Aorta (tissue), 5 donors: ENCODE data around the gene MYH2. TPM values are rescaled to one million over a fixed set of nuclear protein-coding genes. Genes with fewer than 3 reads are reported as not detected.
"Not testable (repeated sequence)": the region's sequence is repeated elsewhere in the genome, so short reads cannot be mapped to it uniquely, and the experiment has no call there.

Experiments
- ATAC-seq: fragments of 200-7000 bp; cut with Tn5 transposase; one replicate; pipeline ENCODE4 v1.9.1; 2022; ENCODE audit warnings: moderate library complexity; ENCODE audit not compliant: low FRiP score
- DNase-seq, 2 donors: peaks; one replicate each; pipeline ENCODE4 v3.0.0-alpha.2; 2020
- H3K27ac ChIP-seq, 2 donors: one replicate each; pipeline ENCODE4 v1.5.1; 2013; ENCODE audit warnings: low read length in 2 of 2, mild to moderate bottlenecking in 2 of 2, moderate library complexity in 2 of 2, control low read depth in 1 of 2, inconsistent platforms in 1 of 2, low read depth in 1 of 2
- H3K27me3 ChIP-seq, 2 donors: one replicate each; pipeline ENCODE4 v1.6.1; 2013; ENCODE audit warnings: control low read depth in 1 of 2, low read length in 1 of 2, mild to moderate bottlenecking in 1 of 2, moderate library complexity in 1 of 2; ENCODE audit not compliant: insufficient read depth in 2 of 2, control insufficient read depth in 1 of 2
- H3K36me3 ChIP-seq, 2 donors: one replicate each; pipeline ENCODE4 v1.6.1; 2013; ENCODE audit warnings: control low read depth in 1 of 2, low read length in 1 of 2, mild to moderate bottlenecking in 1 of 2; ENCODE audit not compliant: insufficient read depth in 2 of 2, control insufficient read depth in 1 of 2
- H3K4me1 ChIP-seq, 2 donors: one replicate each; pipeline ENCODE4 v1.6.1; 2013; ENCODE audit warnings: low read length in 2 of 2, control low read depth in 1 of 2, mild to moderate bottlenecking in 1 of 2, moderate library complexity in 1 of 2; ENCODE audit not compliant: insufficient read depth in 2 of 2, control insufficient read depth in 1 of 2
- H3K4me3 ChIP-seq, 2 donors: one replicate each; pipeline ENCODE4 v1.5.1; 2013; ENCODE audit warnings: low read length in 2 of 2, control low read depth in 1 of 2, mild to moderate bottlenecking in 1 of 2
- H3K9me3 ChIP-seq: one replicate; pipeline ENCODE4 v1.6.1; 2013; ENCODE audit warnings: mild to moderate bottlenecking, low read length; ENCODE audit not compliant: control insufficient read depth
- WGBS, 2 donors: extraction: QIAGEN DNeasy Blood & Tissue Kit; methylation state at CpG; one replicate each; pipeline ENCODE4 v1.1.7; 2013; 5-methylcytosine and 5-hydroxymethylcytosine counted together
- intact Hi-C, 2 donors: fragments of 100-400 bp; cut with DNase I; formaldehyde crosslinking; loops; one replicate each; pipeline versions ENCODE4 v1.14.2 to v1.15.0; 2022
- polyA plus RNA-seq, 2 donors: library from polyadenylated mRNA; stranded (reverse); fragments of 200-250 nt; gene quantifications; one replicate each; pipeline ENCODE4 v1.2.3, GENCODE V29; 2013
- total RNA-seq, 2 donors: library from RNA; stranded (reverse); fragmentation: NEBNext Ultra II Directional; extraction: Animal tissue kit (Norgen Biotek cat#: 25700); gene quantifications; one replicate each; pipeline ENCODE4 v1.2.1, GENCODE V29; 2021
- donor health status: healthy with polysubstance abuse.
- donor health status: Bipolar disorder and iron deficiency.
- donor health status: DM: no; HTN: no; CAD: no.
- donor health status: DM: no; HTN: no; CAD: no.
- donor health status: DM: yes; HTN: yes; CAD: no.

MYH2 gene
- total and polyA plus RNA-seq, 4 donors: 0.05 TPM; not detected in 3

DNA sequence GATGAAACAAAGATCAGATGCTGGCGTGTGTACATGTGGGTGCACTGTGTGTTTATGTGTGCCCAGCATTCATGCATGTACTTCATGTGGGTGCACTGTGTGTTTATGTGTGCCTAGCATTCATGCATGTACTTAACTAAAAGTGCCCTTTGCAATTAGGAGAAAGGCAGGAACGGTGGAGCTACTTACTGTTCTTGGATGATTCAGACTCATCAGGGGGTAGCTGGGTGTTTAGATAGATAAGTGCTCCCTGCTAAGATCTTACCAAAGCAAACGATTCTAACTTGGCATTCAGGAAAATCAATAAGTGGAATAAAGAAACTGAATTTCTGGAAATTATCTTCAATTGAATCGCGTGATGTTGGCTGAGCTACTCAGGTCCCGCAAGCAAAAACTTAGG lies 8.6 kb upstream of the MYH2 start:
- H3K4me1 ChIP-seq: no peaks in the 10 kb centered on the region
- no peaks in the 10 kb centered on the region for H3K9me3 ChIP-seq
- no peak for ATAC-seq
- no peak for DNase-seq
- no peaks in the 10 kb centered on the region for H3K36me3 ChIP-seq
- no peak overlapping the region for H3K27ac ChIP-seq
- H3K27me3 ChIP-seq: no peaks in the 10 kb centered on the region
- WGBS, 2 donors: 81% methylated on average over 6 of the region's 6 CpGs
- no peak overlapping the region for H3K4me3 ChIP-seq
- intact Hi-C loops: no loop called here

DNA sequence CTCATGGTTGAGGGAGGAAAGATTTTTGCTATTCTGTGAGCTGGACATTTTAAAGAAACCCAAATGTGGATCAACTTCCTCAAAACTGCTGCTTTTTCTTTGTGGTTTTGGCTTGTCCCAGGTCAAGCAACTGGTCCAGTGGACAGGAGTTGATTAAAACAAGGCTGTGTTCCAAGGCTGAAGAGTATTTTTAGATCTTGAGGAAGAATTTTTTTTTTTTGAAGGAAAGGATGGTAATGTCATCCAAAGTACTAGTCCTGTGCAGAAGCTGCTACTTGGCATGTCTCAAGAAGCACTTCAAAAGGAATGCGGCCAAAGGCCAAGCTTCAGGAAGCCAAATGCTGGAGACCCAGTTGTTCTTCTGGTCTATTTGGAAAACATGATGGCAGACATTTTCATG lies 8.0 kb upstream of the MYH2 start:
- no peak for ATAC-seq
- no peak for DNase-seq
- Histone ChIP-seq H3K9me3 (no peaks in the 10 kb centered on the region), H3K4me1 (no peaks in the 10 kb centered on the region), H3K4me3 (no peak overlapping the region), H3K36me3 (no peaks in the 10 kb centered on the region), H3K27ac (no peak overlapping the region), H3K27me3 (no peaks in the 10 kb centered on the region)
- intact Hi-C loops: no loop called here
- WGBS, 2 donors: 82 to 93% methylated on average over 1 of the region's 1 CpG

DNA sequence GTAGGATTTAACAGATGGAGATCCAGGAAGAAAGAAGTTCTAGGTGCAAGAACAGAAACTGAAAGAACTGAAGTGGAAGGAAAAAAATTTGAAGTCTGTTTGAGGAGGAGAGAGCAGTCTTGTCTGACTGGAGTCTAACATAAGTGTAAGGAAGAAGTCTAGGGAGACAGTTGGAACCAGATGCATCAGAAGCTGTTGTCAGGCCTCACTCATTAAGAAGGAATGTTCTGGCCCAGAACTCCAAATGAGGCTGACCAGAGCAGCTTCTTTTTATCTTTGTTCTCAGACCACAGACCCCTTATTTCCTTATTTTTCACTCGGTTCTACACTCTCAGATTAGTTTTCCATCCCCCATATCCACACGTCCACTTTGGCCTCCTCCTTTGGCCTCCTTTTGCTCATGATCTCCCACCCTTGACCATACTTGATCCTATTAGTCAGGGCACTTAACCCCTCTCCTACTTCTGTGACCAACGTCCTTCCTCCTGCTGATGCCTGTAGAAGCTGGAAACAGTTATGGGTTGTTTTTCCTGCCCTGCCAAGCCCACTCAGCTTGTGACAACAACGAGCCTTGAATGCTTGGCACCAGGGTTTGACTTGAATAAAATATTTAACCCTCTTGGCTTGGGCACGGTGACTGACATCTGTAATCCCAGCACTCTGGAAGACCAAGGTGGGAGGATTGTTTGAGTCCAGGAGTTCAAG lies 7.0 kb upstream of the MYH2 start:
- Histone ChIP-seq H3K9me3 (no peaks in the 10 kb centered on the region), H3K36me3 (no peaks in the 10 kb centered on the region), H3K4me1 (no peaks in the 10 kb centered on the region), H3K4me3 (no peak overlapping the region), H3K27ac (no peak overlapping the region), H3K27me3 (no peaks in the 10 kb centered on the region)
- 46 to 51% methylated on average over 5 of the region's 5 CpGs for WGBS, 2 donors
- intact Hi-C loops: no loop called here
- no peak for ATAC-seq
- no peak for DNase-seq

DNA sequence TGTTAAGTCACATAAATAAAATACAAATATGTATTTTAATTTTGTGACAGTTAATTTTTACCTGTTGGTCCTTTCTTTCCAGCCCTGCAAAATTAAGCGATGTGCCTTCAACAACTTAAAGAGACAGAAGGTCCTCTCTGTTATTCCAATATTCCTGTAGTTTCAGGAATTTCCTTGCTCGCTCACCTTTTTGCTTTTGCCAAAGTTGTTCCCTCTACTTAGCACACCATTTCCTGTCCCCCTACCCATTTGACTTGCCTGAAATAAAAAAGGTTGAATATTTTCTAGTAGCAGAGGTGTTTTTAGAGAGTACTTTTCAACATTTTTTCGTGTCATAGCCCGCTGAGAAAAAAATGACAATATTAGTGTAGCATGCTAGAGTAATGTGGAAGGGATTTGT lies 556 bp upstream of the MYH2 start:
- H3K27ac ChIP-seq: no peak overlapping the region
- H3K9me3 ChIP-seq: peaks cover 1% of the 10 kb centered on the region
- no peak overlapping the region for H3K4me3 ChIP-seq
- intact Hi-C loops: no loop called here
- ATAC-seq: no peak
- no peaks in the 10 kb centered on the region for H3K4me1 ChIP-seq
- H3K36me3 ChIP-seq: no peaks in the 10 kb centered on the region
- no peaks in the 10 kb centered on the region for H3K27me3 ChIP-seq
- 63 to 69% methylated on average over 4 of the region's 4 CpGs for WGBS, 2 donors
- DNase-seq: no peak

DNA sequence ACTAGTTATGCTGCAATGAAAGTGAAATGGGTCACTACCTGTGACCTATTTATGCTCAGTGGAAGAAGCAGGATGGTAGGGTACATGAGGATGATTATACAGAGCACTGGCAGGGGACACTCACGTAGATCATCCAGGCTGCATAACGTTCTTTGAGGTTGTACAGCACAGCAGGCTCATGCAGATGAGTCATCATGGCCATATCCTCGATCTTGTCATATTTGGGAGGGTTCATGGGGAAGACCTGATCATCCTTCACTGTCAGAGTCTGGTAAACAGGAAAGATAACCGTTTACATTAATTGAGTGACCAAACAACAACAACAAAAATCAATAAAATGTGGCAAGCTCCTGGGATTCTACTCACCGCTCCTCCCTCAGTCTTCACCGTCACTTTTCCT lies 2.1 kb downstream of the MYH2 start:
- DNase-seq: no peak
- ATAC-seq: no peak
- no peaks in the 10 kb centered on the region for H3K27me3 ChIP-seq
- no peaks in the 10 kb centered on the region for H3K4me1 ChIP-seq
- intact Hi-C loops: no loop called here
- WGBS, 2 donors: 75 to 78% methylated on average over 6 of the region's 6 CpGs
- peaks cover 1% of the 10 kb centered on the region for H3K9me3 ChIP-seq
- no peaks in the 10 kb centered on the region for H3K36me3 ChIP-seq
- H3K4me3 ChIP-seq: no peak overlapping the region
- H3K27ac ChIP-seq: no peak overlapping the region

DNA sequence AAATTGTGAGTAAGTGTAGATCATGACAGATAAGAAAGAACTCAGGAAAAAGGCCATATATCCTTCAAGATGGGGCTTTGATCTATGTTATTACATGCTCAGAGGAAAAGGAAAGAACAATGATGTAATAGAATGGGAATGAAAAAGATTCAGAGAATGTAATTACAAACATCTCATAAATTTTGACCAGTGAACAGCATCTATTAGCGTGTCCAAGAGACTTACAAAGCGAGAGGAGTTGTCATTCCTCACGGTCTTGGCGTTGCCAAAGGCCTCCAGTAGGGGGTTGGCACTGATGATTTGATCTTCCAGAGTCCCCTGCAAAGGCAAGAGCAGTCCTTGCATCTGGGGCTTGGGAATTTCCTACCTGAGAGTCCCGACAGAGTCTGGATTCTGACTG lies 6.0 kb downstream of the MYH2 start:
- H3K36me3 ChIP-seq, H3K9me3 ChIP-seq, H3K4me3 ChIP-seq, intact Hi-C loops, H3K27ac ChIP-seq, H3K4me1 ChIP-seq, DNase-seq, H3K27me3 ChIP-seq, ATAC-seq: not testable (repeated sequence)
- WGBS, 2 donors: 15 to 22% methylated on average over 5 of the region's 5 CpGs

DNA sequence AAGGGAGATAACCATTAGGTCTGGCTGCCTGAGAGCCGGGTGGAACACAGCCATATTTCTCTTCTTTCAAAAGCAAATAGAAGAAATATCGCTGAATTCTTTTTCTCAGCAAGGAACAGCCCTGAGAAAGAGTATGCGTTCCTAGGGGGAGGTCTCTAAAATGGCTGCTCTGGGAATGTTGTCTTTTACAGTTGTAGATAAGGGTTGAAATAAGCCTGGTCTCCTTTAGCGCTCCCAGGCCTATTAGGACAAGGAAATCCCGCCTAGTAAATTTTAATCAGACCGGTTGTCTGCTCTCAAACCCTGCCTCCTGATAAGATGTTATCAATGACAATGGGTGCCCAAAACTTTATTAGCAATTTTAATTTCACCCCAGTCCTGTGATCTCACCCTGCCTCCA lies 8.3 kb downstream of the MYH2 start:
- H3K4me1 ChIP-seq, H3K4me3 ChIP-seq, H3K36me3 ChIP-seq, intact Hi-C loops, DNase-seq, H3K27me3 ChIP-seq, H3K27ac ChIP-seq, ATAC-seq, H3K9me3 ChIP-seq: not testable (repeated sequence)
- WGBS, 2 donors: 88 to 91% methylated on average over 6 of the region's 6 CpGs

DNA sequence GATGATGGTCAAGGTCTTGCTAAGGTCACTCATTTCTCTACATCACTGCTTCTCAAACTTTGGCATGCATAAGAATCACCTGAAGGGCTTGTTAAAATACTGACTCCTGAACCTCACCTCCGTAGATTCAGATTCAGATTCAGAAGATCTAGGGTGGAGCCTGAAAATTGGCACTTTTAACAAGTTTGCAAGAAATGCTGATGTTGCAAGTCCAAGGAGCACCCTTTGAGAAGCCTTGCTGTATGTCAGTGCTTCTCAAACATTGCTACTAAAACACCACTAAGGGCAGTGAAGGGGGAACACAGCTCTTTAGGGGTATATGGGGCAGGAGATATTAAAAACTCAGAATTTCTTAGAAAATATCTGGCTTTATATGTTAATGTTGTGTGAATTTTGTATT lies 17.4 kb downstream of the MYH2 start:
- ATAC-seq (no peak), DNase-seq (no peak)
- Histone ChIP-seq H3K27me3 (peaks cover 0 to 4% of the 10 kb centered on the region in 2 donors), H3K36me3 (no peaks in the 10 kb centered on the region), H3K4me3 (no peak overlapping the region), H3K9me3 (no peaks in the 10 kb centered on the region), H3K4me1 (no peaks in the 10 kb centered on the region), H3K27ac (no peak overlapping the region)
- intact Hi-C loops: no loop called here
- WGBS, 2 donors: 71% methylated on average over 1 of the region's 1 CpG

DNA sequence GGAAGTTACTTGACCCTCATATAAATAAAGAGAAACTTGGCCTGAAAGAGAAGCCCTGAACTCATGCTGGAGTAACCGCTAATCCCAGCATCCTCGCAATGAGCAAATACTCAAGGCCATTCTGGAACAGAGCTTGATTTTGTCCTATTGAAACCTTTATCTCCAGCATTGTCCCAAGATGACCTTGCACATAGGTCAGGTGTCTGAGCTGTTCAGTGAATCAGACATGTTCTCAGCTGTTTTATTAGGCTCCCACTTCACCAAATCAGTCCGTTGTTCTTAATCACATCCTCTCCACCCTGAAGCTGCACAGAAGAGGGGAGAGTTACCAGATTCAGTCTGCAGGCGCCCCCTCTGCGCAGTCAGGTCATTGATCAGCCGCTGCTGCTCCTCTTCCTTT lies 22.0 kb downstream of the MYH2 start:
- 81 to 85% methylated on average over 6 of the region's 6 CpGs for WGBS, 2 donors
- Histone ChIP-seq H3K36me3 (no peaks in the 10 kb centered on the region), H3K4me1 (no peaks in the 10 kb centered on the region), H3K27me3 (peaks cover 0 to 4% of the 10 kb centered on the region in 2 donors), H3K4me3 (no peak overlapping the region), H3K9me3 (no peaks in the 10 kb centered on the region), H3K27ac (no peak overlapping the region)
- intact Hi-C loops: no loop called here
- ATAC-seq (no peak), DNase-seq (no peak)
